ENCODE results near the gene ELP5.
A peak's percentile ranks its signal among the peaks of the same experiment; 100 is the strongest.

ELP5 gene

DNA sequence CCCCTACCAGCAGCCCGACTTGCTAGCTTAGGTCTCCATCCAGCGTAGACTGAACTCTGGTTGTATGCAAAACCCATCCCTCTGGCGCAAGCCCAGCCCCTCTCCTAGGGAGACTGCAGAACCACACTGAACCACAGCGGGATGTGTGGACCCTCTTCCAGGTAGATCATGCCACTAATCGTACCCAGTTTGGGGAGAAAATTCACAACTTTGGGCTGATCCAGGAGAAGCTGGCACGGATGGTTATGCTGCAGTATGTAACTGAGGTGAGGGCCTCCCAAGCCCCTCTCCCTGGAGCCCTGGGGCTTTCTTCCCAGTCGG, 29.1 kb upstream of the ELP5 start:
- no peak for DNase-seq
- TF ChIP-seq POLR2A (IDR thresholded peaks at IDR 0.05; ENCODE audit: low read length) (peak; percentile 22), GATA1 (IDR thresholded peaks at IDR 0.05; ENCODE audit: low read depth, low read length) (no peak)

GRCh38 chr17:7223375-7223774, 28.6 kb upstream of the ELP5 start:
- no peak for DNase-seq
- TF ChIP-seq GATA1 (IDR thresholded peaks at IDR 0.05; ENCODE audit: low read depth, low read length) (no peak), POLR2A (IDR thresholded peaks at IDR 0.05; ENCODE audit: low read length) (no peak)

GRCh38 chr17:7224110-7224509, 27.9 kb upstream of the ELP5 start:
- no peak for TF ChIP-seq GATA1 (IDR thresholded peaks at IDR 0.05; ENCODE audit: low read depth, low read length)
- TF ChIP-seq POLR2A (IDR thresholded peaks at IDR 0.05; ENCODE audit: low read length) = no peak
- DNase-seq = no peak

GRCh38 chr17:7224661-7225111, 27.3 kb upstream of the ELP5 start:
- DNase-seq = no peak
- TF ChIP-seq GATA1 (IDR thresholded peaks at IDR 0.05; ENCODE audit: low read depth, low read length) (no peak), POLR2A (IDR thresholded peaks at IDR 0.05; ENCODE audit: low read length) (no peak)

GRCh38 chr17:7225711-7226331, 26.2 kb upstream of the ELP5 start:
- DNase-seq = no peak
- TF ChIP-seq GATA1 (IDR thresholded peaks at IDR 0.05; ENCODE audit: low read depth, low read length) = no peak
- no peak for TF ChIP-seq POLR2A (IDR thresholded peaks at IDR 0.05; ENCODE audit: low read length)

GRCh38 chr17:7226721-7227710, 25.0 kb upstream of the ELP5 start:
- no peak for DNase-seq

DNA sequence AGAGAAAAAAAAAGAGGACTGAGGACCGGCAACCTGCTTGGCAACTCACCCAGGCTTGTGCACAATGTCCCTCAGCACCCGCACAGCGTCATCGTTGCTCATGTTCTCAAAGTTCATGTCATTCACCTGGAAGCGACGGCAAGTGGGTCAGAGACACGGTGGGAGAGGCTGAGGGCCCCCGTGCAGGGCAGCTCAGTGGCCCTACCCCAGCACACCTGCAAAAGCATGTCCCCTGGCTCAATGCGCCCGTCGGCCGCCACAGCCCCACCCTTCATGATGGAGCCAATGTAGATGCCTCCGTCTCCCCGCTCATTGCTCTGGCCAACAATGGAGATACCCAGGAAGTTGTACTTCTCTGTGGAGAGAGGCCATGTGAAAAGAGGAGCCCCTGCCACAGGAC, 23.1 kb upstream of the ELP5 start:
- no peak for TF ChIP-seq POLR2A (IDR thresholded peaks at IDR 0.05; ENCODE audit: low read length)
- no peak for TF ChIP-seq GATA1 (IDR thresholded peaks at IDR 0.05; ENCODE audit: low read depth, low read length)
- no peak for DNase-seq

More at GRCh38 chr17:7226721-7227710, 25.0 kb upstream of the ELP5 start:
- TF ChIP-seq GATA1 (IDR thresholded peaks at IDR 0.05; ENCODE audit: low read depth, low read length) (no peak), POLR2A (IDR thresholded peaks at IDR 0.05; ENCODE audit: low read length) (no peak)

- DNase-seq = no peak
- no peak for TF ChIP-seq POLR2A (IDR thresholded peaks at IDR 0.05; ENCODE audit: low read length)
- TF ChIP-seq GATA1 (IDR thresholded peaks at IDR 0.05; ENCODE audit: low read depth, low read length) = no peak
Measured at GRCh38 chr17:7229504-7229903, 22.5 kb upstream of the ELP5 start.

GRCh38 chr17:7232114-7232513, 19.9 kb upstream of the ELP5 start:
- DNase-seq = no peak
- TF ChIP-seq GATA1 (IDR thresholded peaks at IDR 0.05; ENCODE audit: low read depth, low read length) (no peak), POLR2A (IDR thresholded peaks at IDR 0.05; ENCODE audit: low read length) (no peak)

DNA sequence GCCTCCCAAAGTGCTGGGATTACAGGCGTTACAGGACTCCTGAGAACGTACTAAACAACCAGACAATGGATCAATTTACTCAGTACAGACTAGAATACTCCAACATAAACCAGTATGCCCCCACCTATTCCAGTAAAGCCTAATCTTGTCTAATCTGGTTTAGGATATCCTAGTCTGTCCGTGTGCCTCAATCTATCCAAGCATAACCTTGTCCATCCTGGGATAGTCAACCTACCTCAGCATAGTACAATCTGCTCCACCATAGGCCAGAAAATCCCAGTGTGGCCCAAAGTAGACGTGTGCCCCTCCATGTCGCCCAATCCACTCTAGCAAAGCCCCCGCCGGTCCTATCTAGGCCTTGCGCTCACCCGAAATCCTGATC, 18.3 kb upstream of the ELP5 start:
- DNase-seq = no peak
- TF ChIP-seq POLR2A (IDR thresholded peaks at IDR 0.05; ENCODE audit: low read length) (no peak), GATA1 (IDR thresholded peaks at IDR 0.05; ENCODE audit: low read depth, low read length) (no peak)

GRCh38 chr17:7234083-7234951, 17.7 kb upstream of the ELP5 start, which contains the start of gene DVL2:
DVL2 (minus strand) TSS chr17:7234517; CDS start chr17:7234262, 255 bp downstream.
- TF ChIP-seq GATA1 (IDR thresholded peaks at IDR 0.05; ENCODE audit: low read depth, low read length) (no peak), POLR2A (IDR thresholded peaks at IDR 0.05; ENCODE audit: low read length) (peak; percentile 92)
- peak; percentile 97 for DNase-seq

GRCh38 chr17:7235693-7236665, 16.0 kb upstream of the ELP5 start:
- TF ChIP-seq GATA1 (IDR thresholded peaks at IDR 0.05; ENCODE audit: low read depth, low read length) = no peak
- no peak for TF ChIP-seq POLR2A (IDR thresholded peaks at IDR 0.05; ENCODE audit: low read length)
- peak in 1 of 2 experiments; percentile 50 for DNase-seq

DNA sequence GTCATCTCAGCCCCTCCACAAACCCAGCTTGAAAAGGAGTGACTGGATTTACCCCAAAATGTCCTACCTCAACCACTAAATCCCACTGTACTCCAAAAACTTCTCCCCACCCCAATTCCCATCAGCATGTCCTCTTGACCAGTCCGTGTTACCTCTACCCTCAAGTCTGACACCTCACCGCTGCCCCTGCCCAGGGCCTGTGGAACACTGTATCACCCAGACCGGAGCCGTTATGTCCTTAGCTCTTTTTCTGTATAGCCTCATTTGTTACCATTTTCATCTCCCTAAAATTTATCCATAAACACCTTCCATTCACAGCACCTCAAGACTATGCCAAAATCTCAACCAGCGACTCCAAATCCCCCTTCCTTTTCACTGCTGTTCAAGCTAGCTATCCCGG, 15.2 kb upstream of the ELP5 start:
- TF ChIP-seq GATA1 (IDR thresholded peaks at IDR 0.05; ENCODE audit: low read depth, low read length) (no peak), POLR2A (IDR thresholded peaks at IDR 0.05; ENCODE audit: low read length) (no peak)
- DNase-seq = no peak
